ENCODE data around the gene TRPM4.

Gene TRPM4

DNA sequence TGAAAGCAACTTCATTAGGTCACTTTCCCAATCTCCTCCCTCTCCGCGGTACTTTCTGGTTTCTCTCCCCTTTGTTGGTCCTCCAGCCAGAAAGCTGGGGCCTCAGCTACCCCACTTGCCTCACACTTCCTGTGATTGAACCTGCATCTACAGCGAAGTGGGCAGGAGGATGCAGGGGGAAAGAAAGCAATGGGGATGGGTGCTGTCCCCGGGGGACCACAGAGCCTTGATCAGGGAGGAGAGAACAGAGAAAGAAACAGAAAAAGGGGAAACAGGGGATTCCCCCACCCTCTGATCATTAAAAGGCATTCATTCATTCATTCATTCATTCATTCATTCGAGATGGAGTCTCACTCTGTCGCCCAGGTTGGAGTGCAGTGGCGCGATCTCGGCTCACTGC is 74.2 kb downstream of the TRPM4 start:
- Histone ChIP-seq H3K36me3 (ENCODE audit: insufficient read depth, low read length) (no peaks in the 10 kb centered on the region), H3K9me3 (ENCODE audit: control insufficient read depth, insufficient read depth, low read length) (no peaks in the 10 kb centered on the region), H3K9ac (ENCODE audit: low read depth, low read length) (no peak overlapping the region), H3K4me1 (ENCODE audit: insufficient read depth, low read length) (no peaks in the 10 kb centered on the region)

DNA sequence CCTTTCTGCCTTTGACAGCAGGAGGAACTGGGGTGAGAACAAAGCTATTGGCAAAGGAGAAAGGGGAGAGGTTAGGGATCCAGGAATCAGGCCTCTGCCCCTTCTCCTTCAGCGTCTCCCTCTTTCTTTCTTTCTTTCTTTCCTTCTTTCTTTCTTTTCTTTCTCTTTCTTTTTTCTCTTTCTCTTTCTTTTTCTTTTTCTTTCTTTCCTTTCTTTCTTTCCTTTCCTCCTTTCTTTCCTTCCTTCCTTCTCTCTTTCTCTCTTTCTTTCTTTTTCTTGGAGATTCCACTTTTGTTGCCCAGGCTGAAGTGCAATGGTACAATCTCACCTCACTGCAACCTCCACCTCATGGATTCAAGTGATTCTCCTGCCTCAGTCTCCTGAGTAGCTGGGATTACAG is 75.6 kb downstream of the TRPM4 start:
- Histone ChIP-seq H3K9ac (ENCODE audit: low read depth, low read length) (no peak overlapping the region), H3K9me3 (ENCODE audit: control insufficient read depth, insufficient read depth, low read length) (no peaks in the 10 kb centered on the region), H3K36me3 (ENCODE audit: insufficient read depth, low read length) (no peaks in the 10 kb centered on the region), H3K4me1 (ENCODE audit: insufficient read depth, low read length) (no peaks in the 10 kb centered on the region)

DNA sequence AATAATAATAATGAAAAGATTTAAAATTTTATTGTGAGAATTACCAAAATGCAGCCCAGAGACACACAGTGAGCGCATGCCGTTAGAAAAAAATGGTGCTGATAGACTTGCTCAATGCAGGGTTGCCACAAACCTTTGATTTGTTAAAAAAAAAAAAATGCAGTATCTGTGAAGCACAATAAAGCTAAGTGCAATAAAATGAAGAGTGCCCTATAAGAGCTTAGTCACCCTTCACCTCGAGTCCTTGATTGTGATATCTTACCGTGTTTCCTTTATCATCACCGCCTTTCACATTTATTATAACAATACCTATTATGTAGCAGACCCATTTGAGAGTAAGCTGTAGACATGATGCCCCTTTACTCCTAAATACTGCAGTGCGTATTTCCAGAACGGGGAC is 84.2 kb downstream of the TRPM4 start:
- no peaks in the 10 kb centered on the region for H3K4me1 ChIP-seq (ENCODE audit: insufficient read depth, low read length)
- no peaks in the 10 kb centered on the region for H3K9me3 ChIP-seq (ENCODE audit: control insufficient read depth, insufficient read depth, low read length)
- no peak overlapping the region for H3K9ac ChIP-seq (ENCODE audit: low read depth, low read length)
- H3K36me3 ChIP-seq (ENCODE audit: insufficient read depth, low read length), result no peaks in the 10 kb centered on the region

DNA sequence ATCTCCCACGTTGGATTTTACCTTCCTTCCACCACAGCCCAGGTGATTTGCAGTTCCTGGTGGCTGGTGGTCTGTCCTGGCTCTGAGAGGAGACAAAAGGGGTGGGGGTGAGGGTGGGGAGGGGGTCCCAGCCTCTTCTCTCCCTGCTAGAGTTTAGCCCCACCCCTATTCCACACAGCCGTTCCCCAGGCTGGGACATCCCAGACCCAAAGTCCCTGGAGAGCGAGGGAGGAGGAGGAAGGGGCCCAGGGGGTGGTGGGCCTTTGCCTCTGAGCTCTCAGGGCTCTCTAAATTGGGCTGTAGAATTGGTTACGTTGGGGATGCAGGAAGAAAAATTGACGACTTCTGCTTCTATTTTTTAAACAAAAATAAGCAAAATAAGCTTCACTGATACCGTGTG is 85.5 kb downstream of the TRPM4 start:
- no peak overlapping the region for H3K9ac ChIP-seq (ENCODE audit: low read depth, low read length)
- H3K4me1 ChIP-seq (ENCODE audit: insufficient read depth, low read length), result no peaks in the 10 kb centered on the region
- no peaks in the 10 kb centered on the region for H3K36me3 ChIP-seq (ENCODE audit: insufficient read depth, low read length)
- no peaks in the 10 kb centered on the region for H3K9me3 ChIP-seq (ENCODE audit: control insufficient read depth, insufficient read depth, low read length)

DNA sequence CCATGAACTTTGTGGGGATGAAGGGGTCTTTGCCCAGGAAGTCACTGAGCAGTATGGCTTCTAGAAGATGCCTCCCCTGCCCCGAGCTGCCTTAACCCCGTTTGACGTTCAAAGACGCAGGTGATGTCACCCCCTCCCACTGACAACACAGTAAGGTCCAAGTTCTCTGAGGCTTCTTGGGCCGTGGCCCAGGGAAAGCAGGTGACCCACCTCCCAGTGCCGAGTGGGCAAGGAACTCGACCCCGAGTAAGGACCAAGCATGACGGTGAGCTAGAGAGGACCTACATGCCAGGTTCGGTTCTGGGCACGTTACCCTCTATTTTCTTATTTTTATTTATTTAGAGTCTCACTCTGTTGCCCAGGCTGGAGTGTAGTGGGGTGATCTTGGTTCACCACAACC is 86.1 kb downstream of the TRPM4 start:
- Histone ChIP-seq H3K4me1 (ENCODE audit: insufficient read depth, low read length) (no peaks in the 10 kb centered on the region), H3K36me3 (ENCODE audit: insufficient read depth, low read length) (no peaks in the 10 kb centered on the region), H3K9me3 (ENCODE audit: control insufficient read depth, insufficient read depth, low read length) (no peaks in the 10 kb centered on the region), H3K9ac (ENCODE audit: low read depth, low read length) (no peak overlapping the region)

DNA sequence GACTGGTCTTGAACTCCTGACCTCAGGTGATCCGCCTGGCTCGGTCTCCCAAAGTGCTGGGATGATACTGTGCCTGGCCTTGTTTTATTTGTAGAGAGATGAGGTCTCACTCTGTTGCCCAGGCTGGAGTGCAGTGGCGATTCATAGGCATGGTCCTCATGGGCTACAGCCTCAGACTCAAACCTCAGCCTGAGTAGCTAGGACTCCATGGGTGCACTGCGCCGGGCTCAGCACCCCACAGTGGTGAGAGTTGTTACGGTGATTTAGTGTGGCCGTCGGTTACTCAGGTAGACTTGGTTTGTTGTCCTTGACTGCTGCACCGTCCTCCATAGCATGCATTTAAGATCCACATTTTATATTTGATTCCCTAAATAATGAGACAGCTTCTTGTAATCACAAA is 86.7 kb downstream of the TRPM4 start:
- no peaks in the 10 kb centered on the region for H3K9me3 ChIP-seq (ENCODE audit: control insufficient read depth, insufficient read depth, low read length)
- H3K9ac ChIP-seq (ENCODE audit: low read depth, low read length), result no peak overlapping the region
- no peaks in the 10 kb centered on the region for H3K4me1 ChIP-seq (ENCODE audit: insufficient read depth, low read length)
- H3K36me3 ChIP-seq (ENCODE audit: insufficient read depth, low read length), result no peaks in the 10 kb centered on the region

DNA sequence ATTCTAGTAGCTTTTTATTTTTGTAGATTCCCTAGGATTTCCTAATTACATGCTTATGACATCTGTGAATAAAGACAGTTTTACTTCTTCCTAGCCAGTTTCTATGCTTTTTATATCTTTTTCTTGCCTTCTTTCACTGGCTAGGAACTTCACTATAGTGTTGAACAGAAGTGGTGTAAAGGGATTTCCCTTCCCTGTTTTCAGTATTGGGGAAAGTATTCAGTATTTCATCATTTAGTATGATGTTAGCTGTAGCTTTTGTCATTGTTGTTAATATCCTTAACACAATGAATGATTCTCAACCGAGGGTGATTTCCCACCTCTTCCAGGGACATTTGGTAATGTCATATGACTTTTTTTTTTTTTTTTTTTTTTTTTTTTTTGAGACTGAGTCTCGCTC is 90.1 kb downstream of the TRPM4 start:
- no peak overlapping the region for H3K9ac ChIP-seq (ENCODE audit: low read depth, low read length)
- no peaks in the 10 kb centered on the region for H3K36me3 ChIP-seq (ENCODE audit: insufficient read depth, low read length)
- H3K9me3 ChIP-seq (ENCODE audit: control insufficient read depth, insufficient read depth, low read length), result no peaks in the 10 kb centered on the region
- H3K4me1 ChIP-seq (ENCODE audit: insufficient read depth, low read length), result no peaks in the 10 kb centered on the region

DNA sequence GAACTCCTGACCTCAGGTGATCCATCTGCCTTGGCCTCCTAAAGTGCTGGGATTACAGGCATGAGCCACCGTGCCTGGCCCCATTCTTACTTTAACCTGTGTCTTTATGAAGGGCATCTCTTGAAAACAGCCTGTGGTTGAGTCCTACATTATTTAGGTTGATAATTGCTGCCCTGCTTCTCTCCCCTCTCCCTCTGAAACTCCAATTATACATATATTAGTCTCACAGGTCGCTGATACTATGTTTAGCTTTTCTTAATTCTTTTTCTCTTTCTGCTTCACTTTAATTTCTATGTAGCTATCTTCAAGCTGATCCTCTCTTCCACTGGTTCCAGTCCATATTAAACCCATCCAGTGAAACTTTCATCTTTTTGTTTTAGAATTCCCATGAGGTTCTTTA is 92.3 kb downstream of the TRPM4 start:
- H3K36me3 ChIP-seq (ENCODE audit: insufficient read depth, low read length), result no peaks in the 10 kb centered on the region
- no peaks in the 10 kb centered on the region for H3K4me1 ChIP-seq (ENCODE audit: insufficient read depth, low read length)
- no peaks in the 10 kb centered on the region for H3K9me3 ChIP-seq (ENCODE audit: control insufficient read depth, insufficient read depth, low read length)
- no peak overlapping the region for H3K9ac ChIP-seq (ENCODE audit: low read depth, low read length)

DNA sequence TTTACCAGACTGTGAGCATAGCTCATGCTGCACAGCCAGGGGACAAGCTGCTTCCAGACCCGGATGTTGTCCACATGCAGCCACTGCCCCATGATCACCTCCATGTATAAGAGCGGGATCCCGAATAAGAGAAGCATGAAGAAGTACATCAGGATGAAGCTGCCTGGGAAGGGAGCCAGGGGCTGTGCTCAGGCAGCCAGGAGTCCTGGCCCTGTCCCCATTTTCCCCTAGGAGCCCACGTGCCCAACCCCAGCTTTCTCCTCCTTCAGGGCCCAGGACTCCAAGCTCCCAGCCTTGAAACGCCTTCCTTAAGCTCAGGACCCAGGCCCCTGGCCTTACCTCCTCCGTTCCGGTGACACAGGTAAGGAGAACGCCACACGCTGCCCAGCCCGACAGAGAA is 98.1 kb downstream of the TRPM4 start:
- H3K9ac ChIP-seq (ENCODE audit: low read depth, low read length), result no peak overlapping the region
- H3K36me3 ChIP-seq (ENCODE audit: insufficient read depth, low read length), result no peaks in the 10 kb centered on the region
- H3K9me3 ChIP-seq (ENCODE audit: control insufficient read depth, insufficient read depth, low read length), result no peaks in the 10 kb centered on the region; the same call in 1 of the 2 replicates
- H3K4me1 ChIP-seq (ENCODE audit: insufficient read depth, low read length), result no peaks in the 10 kb centered on the region

DNA sequence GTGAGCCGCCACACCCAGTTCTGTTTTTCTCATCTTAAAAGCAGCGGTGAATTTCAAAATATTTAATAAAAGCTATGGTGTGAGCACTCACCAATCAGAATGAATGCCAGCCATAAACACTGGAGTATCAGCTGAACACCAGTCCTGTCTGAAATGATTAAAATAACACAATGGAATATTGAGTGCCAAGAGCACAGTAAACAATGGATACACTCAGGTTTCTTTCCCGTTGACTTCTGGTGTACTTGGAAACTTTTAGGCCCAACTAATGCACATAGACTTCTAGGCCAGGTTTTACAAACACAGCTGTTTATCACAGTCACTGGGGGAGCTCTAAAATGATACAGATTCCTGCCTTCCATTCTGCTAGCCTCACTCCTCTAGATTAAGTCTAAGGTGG is 99.1 kb downstream of the TRPM4 start:
- H3K9ac ChIP-seq (ENCODE audit: low read depth, low read length), result no peak overlapping the region
- no peaks in the 10 kb centered on the region for H3K36me3 ChIP-seq (ENCODE audit: insufficient read depth, low read length)
- no peaks in the 10 kb centered on the region for H3K4me1 ChIP-seq (ENCODE audit: insufficient read depth, low read length)
- H3K9me3 ChIP-seq (ENCODE audit: control insufficient read depth, insufficient read depth, low read length), result no peaks in the 10 kb centered on the region; the same call in 1 of the 2 replicates

Data from ES-I3 (cell line).